HepG2 (cell line): Measurements from ENCODE around the gene CTSW. TPM values are rescaled to one million over a fixed set of nuclear protein-coding genes. Genes with fewer than 3 reads are reported as not detected.

ENCODE experiments used
- ATF5 ChIP-seq: sonication (generic); formaldehyde crosslinking; IDR thresholded peaks from 2 replicates; pipeline ENCODE4 v1.4.0; 2020; ENCODE audit warnings: mild to moderate bottlenecking, low read depth, missing genetic modification reagents
- HNRNPUL1 ChIP-seq: fragments of 200-400 bp; formaldehyde crosslinking; IDR thresholded peaks from 2 replicates; pipeline ENCODE4 v1.6.1; 2017; ENCODE audit warnings: low read depth, mild to moderate bottlenecking, low read length, moderate library complexity
- MIER3 ChIP-seq: IDR thresholded peaks from 2 replicates; pipeline ENCODE4 v1.6.1; 2016; ENCODE audit warnings: missing compliant biosample characterization, borderline replicate concordance
- NBN ChIP-seq: fragments of 450-650 bp; conservative IDR thresholded peaks from 2 replicates; pipeline ENCODE4 v1.6.1; 2017
- NFRKB ChIP-seq: fragments of 450-650 bp; IDR thresholded peaks from 2 replicates; pipeline ENCODE4 v1.6.1; 2017
- PREB ChIP-seq: sonication (generic); formaldehyde crosslinking; IDR thresholded peaks from 2 replicates; pipeline ENCODE4 v1.4.0; 2020; ENCODE audit warnings: missing genetic modification reagents
- PRMT3 ChIP-seq: sonication (generic); formaldehyde crosslinking; IDR thresholded peaks from 2 replicates; pipeline ENCODE4 v1.8.1; 2022; ENCODE audit warnings: low read depth, mild to moderate bottlenecking, moderate library complexity, missing genetic modification reagents, borderline replicate concordance
- RAD21 ChIP-seq: fragments of 450-650 bp; formaldehyde crosslinking; IDR thresholded peaks from 2 replicates; pipeline ENCODE4 v1.5.0; 2020; ENCODE audit warnings: mild to moderate bottlenecking
- SNAPC2 ChIP-seq: sonication (generic); formaldehyde crosslinking; IDR thresholded peaks from 2 replicates; pipeline ENCODE4 v1.8.1; 2022; ENCODE audit warnings: mild to moderate bottlenecking, missing genetic modification reagents
- ZBTB2 ChIP-seq: sonication (generic); formaldehyde crosslinking; IDR thresholded peaks from 2 replicates; pipeline ENCODE4 v1.8.0; 2022; ENCODE audit warnings: low read depth, missing genetic modification reagents
- ZBTB7A ChIP-seq: sonication (generic); formaldehyde crosslinking; IDR thresholded peaks from 2 replicates; pipeline ENCODE4 v1.8.0; 2022; ENCODE audit warnings: mild to moderate bottlenecking, missing genetic modification reagents
- ZFP36L2 ChIP-seq: sonication (generic); formaldehyde crosslinking; IDR thresholded peaks from 2 replicates; pipeline ENCODE4 v1.4.0; 2020; ENCODE audit warnings: missing genetic modification reagents
- ZNF17 ChIP-seq: sonication (generic); formaldehyde crosslinking; IDR thresholded peaks from 2 replicates; pipeline ENCODE4 v1.5.0; 2020; ENCODE audit warnings: mild to moderate bottlenecking, missing genetic modification reagents
- ZNF20 ChIP-seq: sonication (generic); formaldehyde crosslinking; IDR thresholded peaks from 2 replicates; pipeline ENCODE4 v1.4.0; 2020; ENCODE audit warnings: mild to moderate bottlenecking, moderate library complexity, missing genetic modification reagents
- ZNF431 ChIP-seq: sonication (generic); formaldehyde crosslinking; IDR thresholded peaks from 2 replicates; pipeline ENCODE4 v1.9.0; 2022; ENCODE audit warnings: missing genetic modification reagents, low read depth, mild to moderate bottlenecking, borderline replicate concordance
- ZNF670 ChIP-seq: sonication (generic); formaldehyde crosslinking; IDR thresholded peaks from 2 replicates; pipeline ENCODE4 v1.8.0; 2022; ENCODE audit warnings: mild to moderate bottlenecking, missing genetic modification reagents, borderline replicate concordance
- polyA plus RNA-seq, 8 experiments: library from polyadenylated mRNA; depleted of rRNA in 3 of 8; stranded (reverse) in 7 of 8; unstranded in 1 of 8; fragments of >200 nt; fragmentation: Illumina TruSeq in 4 of 8; extraction: Trizol in 4 of 8; gene quantifications; 2 replicates each; pipeline versions ENCODE4 v1.2.1 to v1.2.3, GENCODE V29; 2011 to 2016; ENCODE audit warnings: low read depth in 4 of 8, missing spikeins in 1 of 8, mixed read lengths in 1 of 8; ENCODE audit not compliant: insufficient read depth in 1 of 8
- total RNA-seq, 5 experiments: library from RNA; depleted of rRNA; stranded (reverse); fragments of >200 nt; fragmentation: Illumina TruSeq; extraction: Trizol; gene quantifications; 2 replicates each; pipeline ENCODE4 v1.2.3, GENCODE V29; 2016; ENCODE audit warnings: low read depth in 1 of 5
- TF ChIP-seq, protein P1 (sequence below): sonication (generic); formaldehyde crosslinking; IDR thresholded peaks from 2 replicates; pipeline ENCODE4 v1.9.0; 2021; ENCODE audit warnings: missing genetic modification reagents, mild to moderate bottlenecking, borderline replicate concordance
- TF ChIP-seq, protein P2 (sequence below): sonication (generic); formaldehyde crosslinking; IDR thresholded peaks from 2 replicates; pipeline ENCODE4 v1.8.0; 2022; ENCODE audit warnings: missing genetic modification reagents, mild to moderate bottlenecking, borderline replicate concordance
- TF ChIP-seq, protein P3 (sequence below): sonication (generic); formaldehyde crosslinking; IDR thresholded peaks from 2 replicates; pipeline ENCODE4 v1.5.1; 2020; ENCODE audit warnings: mild to moderate bottlenecking, moderate library complexity, missing genetic modification reagents
- TF ChIP-seq, protein P4 (sequence below): IDR thresholded peaks from 2 replicates; pipeline ENCODE4 v1.6.1; 2016

Gene CTSW
- total and polyA plus RNA-seq, 2 of the 13 experiments (the other 11 are each of a cell fraction or from before 2014, with no cell fraction given): 0.09 TPM; not detected in 1

DNA sequence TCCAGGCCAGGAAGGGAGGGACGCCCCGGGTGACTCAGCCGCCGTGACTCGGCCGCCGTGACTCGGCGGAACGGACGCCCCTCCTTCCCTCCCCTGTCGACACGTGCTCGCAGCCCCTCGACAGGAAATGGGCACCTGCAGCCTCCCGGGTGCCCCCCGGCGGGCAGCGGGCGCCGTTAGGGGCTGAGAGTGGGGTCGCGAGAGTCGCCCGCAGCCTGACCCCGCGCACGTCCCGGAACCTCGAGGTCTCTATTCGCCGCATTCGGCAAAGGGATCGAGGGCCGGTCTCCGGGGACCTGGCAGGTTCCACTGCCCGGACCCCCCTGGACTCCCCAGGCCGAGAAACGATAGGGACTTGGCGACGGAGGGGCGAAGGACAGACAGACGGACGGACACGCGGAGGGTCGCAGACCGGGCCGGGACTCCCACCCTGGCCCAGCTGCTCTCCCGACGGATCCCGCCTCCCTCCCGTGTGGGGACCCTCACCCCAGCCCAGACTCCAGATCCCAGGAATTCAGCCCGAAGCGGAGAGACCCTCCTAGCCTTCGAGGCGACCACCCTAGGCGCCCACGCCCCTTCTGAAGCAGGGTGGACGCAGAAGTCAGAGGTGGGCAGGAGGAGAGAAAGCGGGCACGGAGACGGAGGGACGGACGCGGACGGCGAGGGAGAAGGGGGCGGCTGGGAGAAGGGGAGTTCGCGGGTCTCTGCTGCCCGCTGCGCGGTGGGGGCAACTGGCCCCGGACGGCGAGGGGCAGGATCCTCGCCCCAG is 19.9 kb downstream of the CTSW start (continued):
- TF ChIP-seq, protein P1, sequence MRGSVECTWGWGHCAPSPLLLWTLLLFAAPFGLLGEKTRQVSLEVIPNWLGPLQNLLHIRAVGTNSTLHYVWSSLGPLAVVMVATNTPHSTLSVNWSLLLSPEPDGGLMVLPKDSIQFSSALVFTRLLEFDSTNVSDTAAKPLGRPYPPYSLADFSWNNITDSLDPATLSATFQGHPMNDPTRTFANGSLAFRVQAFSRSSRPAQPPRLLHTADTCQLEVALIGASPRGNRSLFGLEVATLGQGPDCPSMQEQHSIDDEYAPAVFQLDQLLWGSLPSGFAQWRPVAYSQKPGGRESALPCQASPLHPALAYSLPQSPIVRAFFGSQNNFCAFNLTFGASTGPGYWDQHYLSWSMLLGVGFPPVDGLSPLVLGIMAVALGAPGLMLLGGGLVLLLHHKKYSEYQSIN: no peak
- no peak for TF ChIP-seq NFRKB
- TF ChIP-seq, protein P2, sequence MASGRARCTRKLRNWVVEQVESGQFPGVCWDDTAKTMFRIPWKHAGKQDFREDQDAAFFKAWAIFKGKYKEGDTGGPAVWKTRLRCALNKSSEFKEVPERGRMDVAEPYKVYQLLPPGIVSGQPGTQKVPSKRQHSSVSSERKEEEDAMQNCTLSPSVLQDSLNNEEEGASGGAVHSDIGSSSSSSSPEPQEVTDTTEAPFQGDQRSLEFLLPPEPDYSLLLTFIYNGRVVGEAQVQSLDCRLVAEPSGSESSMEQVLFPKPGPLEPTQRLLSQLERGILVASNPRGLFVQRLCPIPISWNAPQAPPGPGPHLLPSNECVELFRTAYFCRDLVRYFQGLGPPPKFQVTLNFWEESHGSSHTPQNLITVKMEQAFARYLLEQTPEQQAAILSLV (CRISPR knock-in tag): peak; percentile 51; the same call in 1 of the 2 replicates
- peak; percentile 95 for TF ChIP-seq ZNF670
- peak; percentile 93 for TF ChIP-seq ZBTB2
- peak; percentile 42 for TF ChIP-seq RAD21 (CRISPR knock-in tag)
- no peak for TF ChIP-seq ZFP36L2 (CRISPR knock-in tag)
- no peak for TF ChIP-seq NBN
- TF ChIP-seq PREB: no peak
- no peak for TF ChIP-seq MIER3 (CRISPR knock-in tag)
- TF ChIP-seq, protein P3, sequence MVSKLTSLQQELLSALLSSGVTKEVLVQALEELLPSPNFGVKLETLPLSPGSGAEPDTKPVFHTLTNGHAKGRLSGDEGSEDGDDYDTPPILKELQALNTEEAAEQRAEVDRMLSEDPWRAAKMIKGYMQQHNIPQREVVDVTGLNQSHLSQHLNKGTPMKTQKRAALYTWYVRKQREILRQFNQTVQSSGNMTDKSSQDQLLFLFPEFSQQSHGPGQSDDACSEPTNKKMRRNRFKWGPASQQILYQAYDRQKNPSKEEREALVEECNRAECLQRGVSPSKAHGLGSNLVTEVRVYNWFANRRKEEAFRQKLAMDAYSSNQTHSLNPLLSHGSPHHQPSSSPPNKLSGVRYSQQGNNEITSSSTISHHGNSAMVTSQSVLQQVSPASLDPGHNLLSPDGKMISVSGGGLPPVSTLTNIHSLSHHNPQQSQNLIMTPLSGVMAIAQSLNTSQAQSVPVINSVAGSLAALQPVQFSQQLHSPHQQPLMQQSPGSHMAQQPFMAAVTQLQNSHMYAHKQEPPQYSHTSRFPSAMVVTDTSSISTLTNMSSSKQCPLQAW: peak; percentile 62
- TF ChIP-seq PRMT3 (CRISPR knock-in tag): no peak
- TF ChIP-seq HNRNPUL1: no peak
- no peak for TF ChIP-seq ATF5 (CRISPR knock-in tag)
- TF ChIP-seq SNAPC2: 0 out of 2 replicates have a peak, but pooled peaks have one; percentile 52
- peak; percentile 22; the same call in 1 of the 2 replicates for TF ChIP-seq ZNF431
- TF ChIP-seq ZNF20 (CRISPR knock-in tag): no peak
- no peak for TF ChIP-seq ZNF17 (CRISPR knock-in tag)
- TF ChIP-seq, protein P4, sequence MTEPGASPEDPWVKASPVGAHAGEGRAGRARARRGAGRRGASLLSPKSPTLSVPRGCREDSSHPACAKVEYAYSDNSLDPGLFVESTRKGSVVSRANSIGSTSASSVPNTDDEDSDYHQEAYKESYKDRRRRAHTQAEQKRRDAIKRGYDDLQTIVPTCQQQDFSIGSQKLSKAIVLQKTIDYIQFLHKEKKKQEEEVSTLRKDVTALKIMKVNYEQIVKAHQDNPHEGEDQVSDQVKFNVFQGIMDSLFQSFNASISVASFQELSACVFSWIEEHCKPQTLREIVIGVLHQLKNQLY: no peak
- TF ChIP-seq ZBTB7A (CRISPR knock-in tag): no peak; the same call in 1 of the 2 replicates
